GM18870 (cell line): Measurements from ENCODE around the gene MRPL39.

Source experiments
- ATAC-seq: cut with Tn5 transposase; IDR thresholded peaks from one replicate; pipeline ENCODE4 v1.9.1; 2021; ENCODE audit warnings: moderate library complexity; ENCODE audit not compliant: unreplicated experiment

MRPL39 gene

GRCh38 chr21:25569711-25570110, 37.6 kb downstream of the MRPL39 start:
- ATAC-seq, result no peak

- ATAC-seq, result no peak
Observed at GRCh38 chr21:25569084-25569483, 38.2 kb downstream of the MRPL39 start.

GRCh38 chr21:25568246-25568645, 39.0 kb downstream of the MRPL39 start:
- ATAC-seq, result no peak

GRCh38 chr21:25567472-25567871, 39.8 kb downstream of the MRPL39 start:
- ATAC-seq, result no peak

- no peak for ATAC-seq
Observed at GRCh38 chr21:25566645-25567044, 40.6 kb downstream of the MRPL39 start.

DNA sequence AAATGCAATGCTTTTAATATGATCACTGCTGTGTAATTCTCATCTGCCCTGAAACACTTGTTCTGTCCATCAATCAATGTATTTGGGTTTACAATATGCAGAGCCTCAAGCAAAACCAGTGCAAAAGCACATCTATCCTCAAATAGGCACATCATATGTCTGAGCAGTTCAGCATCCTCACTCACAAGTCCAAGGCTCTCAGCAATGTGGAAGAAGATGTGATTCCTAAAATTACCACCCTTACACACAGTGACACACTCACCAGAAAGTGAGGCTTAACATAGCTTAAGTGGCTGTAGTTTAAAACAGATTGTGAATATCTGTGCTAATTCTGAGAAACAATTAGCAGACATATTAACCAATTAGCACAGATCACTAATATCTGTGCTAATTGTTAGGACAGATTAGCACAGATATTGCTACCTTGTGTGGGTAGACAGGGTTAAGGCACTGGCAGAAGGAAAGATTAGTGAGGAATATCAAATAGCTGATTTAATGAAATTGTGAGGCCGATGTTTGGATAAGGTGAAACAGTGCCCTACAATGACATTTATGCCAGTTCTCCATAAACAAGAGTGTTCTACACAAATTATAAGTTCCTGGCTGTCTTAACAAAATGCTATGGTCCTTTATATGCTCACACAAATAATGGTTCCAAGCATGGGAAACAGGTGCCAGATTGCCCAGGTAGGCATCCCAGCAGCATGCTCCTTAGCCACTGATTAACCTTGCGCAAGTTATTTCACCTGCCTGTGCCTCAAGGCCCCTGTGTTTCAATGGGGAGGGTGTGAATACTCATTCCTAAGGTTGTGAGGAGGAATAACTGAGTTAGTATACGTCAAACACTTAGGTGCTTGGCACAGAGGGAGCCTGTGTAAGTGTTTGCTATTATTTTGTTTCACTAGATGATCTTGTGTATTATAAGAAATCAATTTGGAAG, 41.7 kb downstream of the MRPL39 start:
- no peak for ATAC-seq

GRCh38 chr21:25564349-25564948, 42.8 kb downstream of the MRPL39 start:
- no peak for ATAC-seq

DNA sequence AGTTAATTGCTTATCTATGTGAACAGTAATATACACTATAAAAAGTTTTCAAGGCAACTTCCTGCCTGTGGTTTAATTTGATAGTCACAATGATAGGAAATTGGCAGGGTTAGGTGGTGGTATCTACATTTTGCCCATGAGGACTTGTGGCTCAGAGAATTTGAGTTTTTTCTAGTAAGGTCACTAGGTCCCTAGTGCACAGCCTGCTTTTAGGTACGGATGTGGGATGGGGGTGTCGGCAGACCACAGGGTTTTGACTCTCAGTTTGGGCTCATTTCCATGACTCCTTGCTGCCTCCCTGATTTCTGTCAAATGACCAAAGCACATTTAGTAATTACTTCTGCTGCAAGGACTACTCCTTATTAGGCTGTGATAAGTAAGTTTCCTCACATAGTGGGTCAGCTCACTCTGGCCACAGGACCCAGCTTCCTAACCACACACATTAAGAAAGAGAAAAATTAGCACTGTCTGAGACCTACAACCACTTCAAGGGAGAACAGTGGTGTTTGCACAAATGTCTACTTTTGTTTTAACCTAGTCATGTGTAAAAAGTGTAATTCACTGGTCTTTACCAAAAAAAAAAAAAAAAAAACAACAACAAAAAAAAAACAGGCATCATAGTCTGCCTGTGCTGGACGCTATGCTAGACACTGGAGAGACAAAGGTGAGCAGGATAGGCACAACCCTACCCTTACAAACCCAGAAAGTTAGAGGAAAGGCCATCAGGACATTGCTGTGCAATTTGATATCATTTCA, 43.7 kb downstream of the MRPL39 start:
- no peak for ATAC-seq

DNA sequence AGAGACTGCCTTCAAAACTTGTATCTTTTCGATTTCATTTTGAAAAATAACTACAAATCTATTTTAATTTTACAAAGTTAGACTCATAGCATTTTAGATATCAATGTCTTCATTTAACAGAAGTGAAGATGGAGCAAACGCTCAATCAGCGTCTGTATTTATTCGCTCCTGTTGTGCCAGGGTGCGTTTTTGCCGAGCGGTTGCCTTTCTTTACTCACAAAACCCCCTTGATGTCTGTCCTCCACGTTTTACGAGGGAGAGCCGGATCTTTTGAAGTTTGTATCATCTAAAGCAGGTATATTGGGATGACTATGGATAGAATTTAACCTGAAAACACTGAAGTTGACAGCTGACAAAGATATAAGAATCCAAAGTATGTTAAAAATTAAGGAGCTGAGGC, 44.6 kb downstream of the MRPL39 start:
- ATAC-seq, result no peak

DNA sequence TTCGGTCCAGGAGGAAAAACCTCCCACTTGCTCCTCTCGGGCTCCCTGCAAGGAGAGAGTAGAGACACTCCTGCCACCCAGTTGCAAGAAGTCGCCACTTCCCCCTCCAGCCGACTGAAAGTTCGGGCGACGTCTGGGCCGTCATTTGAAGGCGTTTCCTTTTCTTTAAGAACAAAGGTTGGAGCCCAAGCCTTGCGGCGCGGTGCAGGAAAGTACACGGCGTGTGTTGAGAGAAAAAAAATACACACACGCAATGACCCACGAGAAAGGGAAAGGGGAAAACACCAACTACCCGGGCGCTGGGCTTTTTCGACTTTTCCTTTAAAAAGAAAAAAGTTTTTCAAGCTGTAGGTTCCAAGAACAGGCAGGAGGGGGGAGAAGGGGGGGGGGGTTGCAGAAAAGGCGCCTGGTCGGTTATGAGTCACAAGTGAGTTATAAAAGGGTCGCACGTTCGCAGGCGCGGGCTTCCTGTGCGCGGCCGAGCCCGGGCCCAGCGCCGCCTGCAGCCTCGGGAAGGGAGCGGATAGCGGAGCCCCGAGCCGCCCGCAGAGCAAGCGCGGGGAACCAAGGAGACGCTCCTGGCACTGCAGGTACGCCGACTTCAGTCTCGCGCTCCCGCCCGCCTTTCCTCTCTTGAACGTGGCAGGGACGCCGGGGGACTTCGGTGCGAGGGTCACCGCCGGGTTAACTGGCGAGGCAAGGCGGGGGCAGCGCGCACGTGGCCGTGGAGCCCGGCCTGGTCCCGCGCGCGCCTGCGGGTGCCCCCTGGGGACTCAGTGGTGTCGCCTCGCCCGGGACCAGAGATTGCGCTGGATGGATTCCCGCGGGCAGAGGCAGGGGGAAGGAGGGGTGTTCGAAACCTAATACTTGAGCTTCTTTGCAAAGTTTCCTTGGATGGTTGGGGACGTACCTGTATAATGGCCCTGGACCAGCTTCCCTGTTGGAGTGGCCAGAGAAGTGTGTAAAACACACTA, 45.3 kb downstream of the MRPL39 start:
- peak; percentile 25 for ATAC-seq

DNA sequence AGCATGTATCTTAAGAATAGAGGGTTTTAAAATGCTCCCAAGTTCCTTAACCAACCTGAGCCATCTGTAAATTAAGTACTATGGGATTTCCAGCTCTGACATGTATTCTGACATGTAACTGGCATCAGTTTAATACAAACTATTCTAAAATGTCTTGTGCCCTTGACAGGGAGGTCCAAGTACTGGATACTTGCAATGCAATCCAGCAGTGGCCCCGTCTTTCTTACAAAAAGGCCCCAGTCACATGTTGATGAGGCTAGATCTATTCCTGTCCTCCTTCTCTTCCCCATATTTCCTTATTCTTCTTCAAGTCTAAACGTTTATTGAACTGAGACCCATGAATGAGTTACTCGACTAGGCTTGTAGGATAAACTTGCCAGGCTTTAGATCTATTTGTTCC, 46.4 kb downstream of the MRPL39 start:
- no peak for ATAC-seq

DNA sequence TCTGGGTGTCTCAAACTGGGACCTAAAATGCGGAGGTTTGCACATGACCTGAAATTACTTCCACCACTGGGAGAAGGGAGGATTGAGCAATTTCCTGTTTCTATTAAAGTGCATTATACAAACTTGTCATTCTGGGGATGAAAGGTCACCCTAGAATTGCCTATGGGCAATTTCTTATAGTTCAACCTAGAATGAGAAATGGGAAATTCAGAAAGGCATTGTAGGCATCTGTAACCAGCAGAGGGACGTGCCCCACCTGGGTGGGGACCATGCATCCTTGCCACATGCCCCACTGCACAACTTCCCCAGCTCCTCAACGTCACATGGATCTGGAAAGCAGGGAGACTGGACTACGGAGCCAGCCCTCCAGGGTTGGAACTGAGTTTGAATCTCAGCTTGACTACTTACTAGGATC, 47.0 kb downstream of the MRPL39 start:
- no peak for ATAC-seq

- ATAC-seq, result no peak
Observed at GRCh38 chr21:25559746-25560145, 47.5 kb downstream of the MRPL39 start.

DNA sequence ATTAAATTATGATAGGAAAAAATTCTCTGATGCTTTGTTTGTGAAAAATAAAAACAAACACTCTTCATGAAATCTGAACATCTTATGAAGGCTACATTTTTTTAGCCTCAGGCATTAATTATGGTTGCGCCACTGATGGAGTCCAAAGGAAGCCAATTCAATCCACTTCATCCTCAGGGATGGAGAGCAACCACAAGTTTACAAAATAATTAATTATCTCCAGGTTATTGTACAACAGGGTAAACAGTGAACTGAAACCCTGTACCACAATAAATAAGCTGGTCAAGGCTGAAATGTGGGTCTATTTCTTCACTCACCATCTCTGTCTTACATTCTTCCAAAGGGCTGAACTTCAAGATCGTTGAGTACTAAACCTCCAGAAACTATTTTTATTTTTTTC, 49.2 kb downstream of the MRPL39 start:
- no peak for ATAC-seq

DNA sequence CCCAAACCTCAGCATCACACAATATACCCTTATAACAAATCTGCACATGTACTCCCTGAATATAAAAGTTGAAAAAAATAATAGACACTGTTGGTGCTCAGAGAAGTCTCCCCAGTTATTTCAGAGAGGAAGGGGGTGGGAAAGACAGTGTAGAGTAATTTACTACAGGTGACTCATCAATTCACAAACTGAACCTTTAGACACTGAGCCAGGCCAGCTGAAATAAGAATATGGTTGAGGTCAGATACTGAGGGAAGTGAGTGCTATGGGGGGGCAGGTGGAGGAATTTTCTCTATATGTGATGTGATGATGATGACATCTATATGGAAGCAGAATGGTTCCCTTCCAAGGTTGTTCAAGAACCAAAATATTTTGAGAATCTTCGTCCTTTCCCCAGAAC, 50.1 kb downstream of the MRPL39 start:
- no peak for ATAC-seq

- ATAC-seq, result no peak
Observed at GRCh38 chr21:25556091-25556490, 51.2 kb downstream of the MRPL39 start.

- no peak for ATAC-seq
Observed at GRCh38 chr21:25555492-25555891, 51.8 kb downstream of the MRPL39 start.

- ATAC-seq, result no peak
Observed at GRCh38 chr21:25552856-25553255, 54.4 kb downstream of the MRPL39 start.

DNA sequence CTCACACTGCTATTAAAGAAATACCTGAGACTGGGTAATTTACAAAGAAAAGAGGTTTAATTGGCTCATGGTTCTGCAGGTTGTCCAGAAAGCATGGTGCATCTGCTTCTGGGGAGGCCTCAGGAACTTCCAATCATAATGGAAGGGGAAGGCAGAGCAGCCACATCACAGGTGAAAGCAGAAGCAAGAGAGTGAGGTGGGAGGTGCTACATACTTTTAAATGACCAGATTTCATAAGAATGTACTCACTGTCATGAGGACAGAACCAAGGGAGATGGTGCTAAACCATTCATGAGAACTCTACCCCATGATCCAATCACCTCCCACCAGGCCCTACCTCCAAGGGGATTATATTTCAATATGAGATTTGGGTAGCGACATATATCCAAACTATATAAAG, 55.7 kb downstream of the MRPL39 start:
- ATAC-seq, result no peak

GRCh38 chr21:25550352-25551120, 56.7 kb downstream of the MRPL39 start:
- no peak for ATAC-seq
